GM12892 (cell line): ENCODE results near the gene L3MBTL3.
"Not testable (repeated sequence)": the region's sequence is repeated elsewhere in the genome, so short reads cannot be mapped to it uniquely, and the experiment has no call there.

Source experiments
- POLR2A ChIP-seq: IDR thresholded peaks from 2 replicates; pipeline ENCODE4 v1.6.1; 2011; ENCODE audit warnings: low read depth, low read length, control low read depth
- POLR2AphosphoS5 ChIP-seq: IDR thresholded peaks from 2 replicates; pipeline ENCODE4 v1.6.1; 2011; ENCODE audit warnings: low read depth, low read length, control low read depth

DNA sequence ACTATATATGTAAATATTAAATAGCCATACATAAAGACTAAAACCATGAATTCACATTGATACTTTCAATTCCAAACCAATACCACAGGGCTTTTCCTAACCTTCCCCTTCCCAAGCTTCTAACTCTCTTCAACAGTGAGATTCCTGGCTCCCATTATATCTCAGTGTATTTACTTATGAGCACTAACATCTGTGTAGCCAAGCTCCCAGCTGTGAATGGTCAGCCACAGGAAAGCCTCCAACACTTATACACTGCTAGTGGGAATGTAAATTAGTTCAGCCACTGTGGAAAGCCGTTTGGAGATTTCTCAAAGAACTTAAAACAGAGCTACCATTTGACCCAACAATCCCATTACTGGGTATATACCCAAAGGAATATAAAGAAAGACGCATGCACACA is 130.6 kb downstream of the L3MBTL3 start:
- not testable (repeated sequence) for TF ChIP-seq POLR2A, POLR2AphosphoS5
